Stimulated activated naive B cell treated with anti-CD40 and anti-IgM and Interleukin-4, amounts not matched to agents 10 μg/mL and 1 μg/mL and 100 μg/mL, for 72 hours (primary cell): ENCODE data around the gene ANO9.

Experiments used
- ATAC-seq, 2 donors: fragments of 150-1000 bp; cut with Tn5 transposase; replicated peaks; 2 replicates each; pipeline ENCODE4 v1.10.0; 2021; ENCODE audit warnings: moderate library complexity in 1 of 2
- DNase-seq: peaks from one replicate; pipeline ENCODE4 v3.0.0; 2021
- H3K27ac Mint-ChIP-seq: one replicate; pipeline ENCODE4 v1.8.0; 2022; ENCODE audit warnings: mild to moderate bottlenecking, mixed read lengths
- H3K27me3 Mint-ChIP-seq, 2 donors: one replicate each; pipeline ENCODE4 v1.8.0; 2022; ENCODE audit warnings: mixed read lengths in 2 of 2
- H3K36me3 Mint-ChIP-seq, 2 donors: one replicate each; pipeline ENCODE4 v1.8.0; 2022; ENCODE audit warnings: mixed read lengths in 2 of 2, mild to moderate bottlenecking in 1 of 2
- H3K4me1 Mint-ChIP-seq, 2 donors: one replicate each; pipeline ENCODE4 v1.8.0; 2022; ENCODE audit warnings: mixed read lengths in 2 of 2, mild to moderate bottlenecking in 1 of 2
- H3K4me3 Mint-ChIP-seq, 2 donors: one replicate each; pipeline ENCODE4 v1.8.0; 2022; ENCODE audit warnings: mild to moderate bottlenecking in 2 of 2, mixed read lengths in 2 of 2, moderate library complexity in 1 of 2
- H3K9me3 Mint-ChIP-seq, 2 donors: one replicate each; pipeline ENCODE4 v1.8.0; 2022; ENCODE audit warnings: mixed read lengths in 2 of 2, mild to moderate bottlenecking in 1 of 2

Gene ANO9

GRCh38 chr11:441418-442274 lies at the start of gene ANO9:
TSS of gene ANO9 (minus strand) at chr11:442011. CDS start at chr11:441926, 85 bp downstream.
- ATAC-seq (peak; percentile 90 to 91), DNase-seq (peak; percentile 44)
- peak within 1 kb of the TSS; percentile 67 for H3K27ac Mint-ChIP-seq
- peaks cover 4 to 23% of the 10 kb centered on the region in 2 donors for H3K27me3 Mint-ChIP-seq
- peaks cover 3 to 7% of the 10 kb centered on the region in 2 donors for H3K36me3 Mint-ChIP-seq
- H3K9me3 Mint-ChIP-seq = no peaks in the 10 kb centered on the region
- peaks cover 15 to 18% of the 10 kb centered on the region in 2 donors for H3K4me1 Mint-ChIP-seq
- H3K4me3 Mint-ChIP-seq = peak within 1 kb of the TSS; percentile 75 to 77

DNA sequence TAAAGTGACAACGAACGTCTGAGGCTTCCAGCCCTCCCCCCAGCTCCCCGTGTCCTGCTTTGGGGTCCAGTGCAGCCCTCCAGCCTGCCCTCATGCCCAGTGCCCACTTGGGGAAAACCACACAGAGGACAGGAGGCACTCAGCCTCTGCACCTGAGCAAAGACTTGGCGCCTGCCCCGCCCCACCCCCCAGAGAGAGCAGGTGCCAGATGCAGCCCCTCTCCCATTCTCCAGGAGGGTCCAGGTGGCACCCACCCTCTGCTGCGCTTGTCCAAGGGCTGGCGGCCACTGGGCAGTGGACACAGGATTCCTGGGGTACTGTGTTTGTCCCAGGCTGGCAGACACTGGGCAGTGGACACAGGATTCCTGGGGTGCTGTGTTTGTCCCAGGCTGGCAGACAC lies 49.5 kb upstream of the ANO9 start:
- Mint-ChIP-seq H3K27ac (no peak overlapping the region), H3K4me1 (no peaks in the 10 kb centered on the region), H3K4me3 (no peak overlapping the region), H3K27me3 (no peaks in the 10 kb centered on the region), H3K36me3 (peaks cover 34 to 43% of the 10 kb centered on the region in 2 donors), H3K9me3 (no peaks in the 10 kb centered on the region)
- no peak for ATAC-seq
- no peak for DNase-seq

DNA sequence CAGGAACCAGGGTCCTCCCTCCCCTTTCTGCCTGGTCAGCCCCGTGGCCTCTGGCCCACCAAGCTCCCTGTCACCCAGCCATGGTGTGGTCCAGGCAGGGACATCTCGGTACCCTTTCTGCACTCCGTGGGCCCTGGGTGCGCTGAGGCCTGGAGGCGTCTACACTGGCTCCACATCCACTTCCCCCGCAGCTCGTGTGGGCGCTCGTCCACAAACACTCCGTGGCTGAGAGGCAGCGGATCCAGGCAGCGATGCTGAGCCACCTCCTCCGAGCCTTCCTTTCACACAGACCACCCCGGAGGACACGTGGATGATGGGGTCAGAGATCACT lies 49.1 kb upstream of the ANO9 start:
- no peaks in the 10 kb centered on the region for H3K9me3 Mint-ChIP-seq
- H3K27ac Mint-ChIP-seq = no peak overlapping the region

DNA sequence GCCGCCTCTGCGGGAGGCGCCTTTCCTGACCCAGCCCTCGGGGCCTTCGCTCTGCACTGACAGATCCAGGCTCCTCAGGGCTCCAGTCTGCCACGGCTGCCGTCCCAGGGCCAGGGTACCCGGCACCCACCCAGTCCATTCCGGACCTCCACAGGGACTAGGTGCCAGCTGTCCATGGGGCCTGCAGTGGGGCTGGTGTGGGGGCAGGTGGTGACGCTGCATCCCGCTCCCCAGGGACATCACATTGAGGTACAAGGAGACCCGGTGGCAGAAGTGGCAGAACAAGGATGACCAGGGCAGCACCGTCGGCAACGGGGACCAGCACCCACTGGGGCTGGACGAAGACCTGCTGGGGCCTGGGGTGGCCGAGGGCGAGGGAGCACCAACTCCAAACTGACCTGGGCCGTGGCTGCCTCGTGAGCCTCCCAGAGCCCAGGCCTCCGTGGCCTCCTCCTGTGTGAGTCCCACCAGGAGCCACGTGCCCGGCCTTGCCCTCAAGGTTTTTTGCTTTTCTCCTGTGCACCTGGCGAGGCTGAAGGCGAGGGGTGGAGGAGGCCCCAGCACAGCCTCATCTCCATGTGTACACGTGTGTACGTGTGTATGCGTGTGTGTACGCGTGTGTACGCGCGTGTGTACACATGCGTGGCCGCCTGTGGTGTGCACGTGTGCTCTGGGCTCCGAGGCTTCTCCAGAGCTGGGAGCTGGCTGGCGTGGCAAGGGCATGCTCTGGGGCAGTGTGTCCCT lies 48.5 kb upstream of the ANO9 start:
- peaks cover 31 to 36% of the 10 kb centered on the region in 2 donors for H3K36me3 Mint-ChIP-seq
- no peak for DNase-seq
- no peaks in the 10 kb centered on the region for H3K27me3 Mint-ChIP-seq

More for the DNA sequence above, 49.1 kb upstream of the ANO9 start:
- H3K4me3 Mint-ChIP-seq = no peak overlapping the region
- DNase-seq (no peak), ATAC-seq (no peak)
- peaks cover 32 to 39% of the 10 kb centered on the region in 2 donors for H3K36me3 Mint-ChIP-seq
- H3K4me1 Mint-ChIP-seq = no peaks in the 10 kb centered on the region
- no peaks in the 10 kb centered on the region for H3K27me3 Mint-ChIP-seq

DNA sequence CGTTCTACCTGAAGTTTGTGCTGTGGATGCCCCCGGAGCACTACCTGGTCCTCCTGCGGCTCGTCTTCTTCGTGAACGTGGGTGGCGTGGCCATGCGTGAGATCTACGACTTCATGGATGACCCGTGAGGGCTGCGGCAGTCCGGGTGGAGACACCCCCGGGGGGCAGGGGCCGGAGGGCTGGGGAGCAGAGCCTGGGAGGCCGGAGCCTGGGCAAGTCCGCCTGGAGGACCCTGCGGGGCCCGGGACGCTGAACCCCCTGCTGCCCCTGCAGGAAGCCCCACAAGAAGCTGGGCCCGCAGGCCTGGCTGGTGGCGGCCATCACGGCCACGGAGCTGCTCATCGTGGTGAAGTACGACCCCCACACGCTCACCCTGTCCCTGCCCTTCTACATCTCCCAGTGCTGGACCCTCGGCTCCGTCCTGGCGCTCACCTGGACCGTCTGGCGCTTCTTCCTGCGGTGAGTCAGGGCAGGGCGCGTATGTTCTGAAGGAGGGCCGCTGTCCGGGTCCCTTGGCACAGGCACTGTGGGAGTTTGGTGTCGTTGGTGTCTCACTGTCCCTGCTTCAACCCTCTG lies 47.9 kb upstream of the ANO9 start:
- Mint-ChIP-seq H3K4me3 (no peak overlapping the region), H3K36me3 (peaks cover 25 to 30% of the 10 kb centered on the region in 2 donors), H3K4me1 (no peaks in the 10 kb centered on the region)

More for the DNA sequence above, 48.5 kb upstream of the ANO9 start:
- no peak overlapping the region for H3K4me3 Mint-ChIP-seq
- no peak overlapping the region for H3K27ac Mint-ChIP-seq
- H3K4me1 Mint-ChIP-seq = no peaks in the 10 kb centered on the region
- H3K9me3 Mint-ChIP-seq = no peaks in the 10 kb centered on the region
- no peak for ATAC-seq

DNA sequence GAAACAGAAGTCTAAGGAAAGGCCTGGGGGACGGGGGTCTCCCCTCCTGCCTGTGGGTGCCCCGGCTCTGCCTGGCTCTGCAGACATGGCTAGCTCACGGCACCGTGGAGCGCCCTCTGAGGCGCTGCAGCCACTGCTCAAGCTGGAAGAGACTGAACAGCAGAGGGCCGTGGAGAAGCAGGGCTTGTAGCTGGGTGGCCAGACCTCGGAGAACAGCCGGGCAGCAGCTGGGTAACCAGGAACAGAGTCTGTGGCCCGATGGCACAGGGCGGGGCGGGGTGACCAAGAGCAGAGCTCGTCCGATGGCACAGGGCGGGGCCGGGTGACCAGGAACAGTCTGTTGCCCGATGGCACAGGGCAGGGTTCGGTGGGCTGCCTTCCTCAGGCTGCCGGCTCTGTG lies 47.2 kb upstream of the ANO9 start:
- Mint-ChIP-seq H3K4me3 (no peak overlapping the region), H3K27ac (no peak overlapping the region), H3K9me3 (no peaks in the 10 kb centered on the region), H3K27me3 (no peaks in the 10 kb centered on the region), H3K4me1 (no peaks in the 10 kb centered on the region), H3K36me3 (peaks cover 27% of the 10 kb centered on the region in 2 donors)
- no peak for ATAC-seq
- no peak for DNase-seq

More for the DNA sequence above, 47.9 kb upstream of the ANO9 start:
- H3K9me3 Mint-ChIP-seq = no peaks in the 10 kb centered on the region
- no peak for DNase-seq
- no peak overlapping the region for H3K27ac Mint-ChIP-seq
- ATAC-seq = no peak
- no peaks in the 10 kb centered on the region for H3K27me3 Mint-ChIP-seq

- H3K27ac Mint-ChIP-seq = no peak overlapping the region
- H3K27me3 Mint-ChIP-seq = no peaks in the 10 kb centered on the region
- H3K9me3 Mint-ChIP-seq = no peaks in the 10 kb centered on the region
- H3K4me3 Mint-ChIP-seq = no peak overlapping the region
- ATAC-seq (no peak), DNase-seq (no peak)
- H3K4me1 Mint-ChIP-seq = no peaks in the 10 kb centered on the region
- peaks cover 27% of the 10 kb centered on the region in 2 donors for H3K36me3 Mint-ChIP-seq
These were observed 46.8 kb upstream of the ANO9 start for GRCh38 chr11:488579-488978.

DNA sequence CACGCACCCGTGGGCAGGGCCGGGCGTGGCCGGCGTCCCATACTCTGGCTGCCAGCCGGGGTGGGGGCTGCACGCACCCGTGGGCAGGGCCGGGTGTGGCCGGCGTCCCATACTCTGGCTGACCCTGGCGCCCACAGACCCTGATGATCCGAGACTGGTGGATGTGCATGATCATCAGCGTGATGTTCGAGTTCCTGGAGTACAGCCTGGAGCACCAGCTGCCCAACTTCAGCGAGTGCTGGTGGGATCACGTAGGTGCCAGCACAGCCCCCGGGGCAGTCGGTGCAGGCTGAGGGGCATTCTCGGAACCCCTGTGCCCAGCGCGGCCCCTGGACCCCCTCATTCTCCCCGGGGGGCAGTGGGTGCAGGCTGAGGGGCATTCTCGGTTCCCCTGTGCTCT lies 46.3 kb upstream of the ANO9 start:
- Mint-ChIP-seq H3K9me3 (no peaks in the 10 kb centered on the region), H3K36me3 (peaks cover 26% of the 10 kb centered on the region in 2 donors), H3K27me3 (no peaks in the 10 kb centered on the region), H3K4me3 (no peak overlapping the region), H3K4me1 (no peaks in the 10 kb centered on the region), H3K27ac (no peak overlapping the region)
- ATAC-seq = no peak
- no peak for DNase-seq

GRCh38 chr11:487571-488021 lies 45.8 kb upstream of the ANO9 start:
- Mint-ChIP-seq H3K4me1 (no peaks in the 10 kb centered on the region), H3K27ac (no peak overlapping the region), H3K4me3 (no peak overlapping the region), H3K36me3 (peaks cover 22 to 23% of the 10 kb centered on the region in 2 donors), H3K9me3 (no peaks in the 10 kb centered on the region), H3K27me3 (no peaks in the 10 kb centered on the region)
- no peak for ATAC-seq
- no peak for DNase-seq

DNA sequence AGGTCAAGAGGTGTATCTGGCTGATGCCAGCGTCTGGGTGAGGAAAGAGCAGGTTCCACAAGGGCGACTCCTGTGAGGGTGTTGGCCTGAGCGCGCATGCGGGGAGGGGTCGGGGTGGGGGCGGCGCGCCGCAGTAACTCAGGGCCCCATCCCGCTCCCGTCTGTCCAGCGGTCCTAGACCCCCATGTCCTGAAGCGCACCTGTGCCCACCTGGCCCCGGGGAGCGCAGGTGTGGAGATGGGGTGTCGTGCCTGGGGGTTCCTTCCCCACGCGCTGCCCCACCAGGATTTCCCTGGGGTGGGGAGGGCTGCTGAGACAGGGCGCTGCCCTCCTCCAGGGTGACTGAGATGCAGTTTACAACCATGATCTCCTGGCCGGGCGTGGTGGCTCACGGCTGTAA lies 44.4 kb upstream of the ANO9 start:
- H3K4me3 Mint-ChIP-seq = no peak overlapping the region
- no peaks in the 10 kb centered on the region for H3K27me3 Mint-ChIP-seq
- ATAC-seq (no peak), DNase-seq (no peak)
- H3K9me3 Mint-ChIP-seq = no peaks in the 10 kb centered on the region
- H3K27ac Mint-ChIP-seq = no peak overlapping the region
- peaks cover 14 to 18% of the 10 kb centered on the region in 2 donors for H3K36me3 Mint-ChIP-seq
- H3K4me1 Mint-ChIP-seq = no peaks in the 10 kb centered on the region

DNA sequence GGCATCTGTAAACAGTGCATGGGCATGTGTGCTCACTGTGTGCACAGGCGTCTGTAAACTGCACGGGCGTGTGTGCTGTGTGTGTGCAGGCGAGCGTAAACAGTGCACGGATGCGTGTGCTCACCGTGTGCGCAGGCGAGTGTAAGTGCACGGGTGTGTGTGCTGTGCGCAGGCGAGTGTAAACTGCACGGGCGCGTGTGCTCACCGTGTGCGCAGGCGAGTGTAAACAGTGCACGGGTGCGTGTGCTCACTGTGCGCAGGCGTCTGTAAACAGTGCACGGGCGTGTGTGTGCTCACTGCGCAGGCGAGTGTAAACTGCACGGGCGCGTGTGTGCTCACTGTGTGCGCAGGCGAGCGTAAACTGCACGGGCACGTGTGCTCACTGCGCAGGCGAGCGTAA lies 42.8 kb upstream of the ANO9 start:
- DNase-seq = no peak
- no peaks in the 10 kb centered on the region for H3K9me3 Mint-ChIP-seq
- H3K4me3 Mint-ChIP-seq = no peak overlapping the region
- no peaks in the 10 kb centered on the region for H3K27me3 Mint-ChIP-seq
- H3K4me1 Mint-ChIP-seq = no peaks in the 10 kb centered on the region
- ATAC-seq = no peak
- no peak overlapping the region for H3K27ac Mint-ChIP-seq
- peaks cover 8 to 16% of the 10 kb centered on the region in 2 donors for H3K36me3 Mint-ChIP-seq

GRCh38 chr11:479311-479710 lies 37.5 kb upstream of the ANO9 start:
- Mint-ChIP-seq H3K9me3 (no peaks in the 10 kb centered on the region), H3K36me3 (peaks cover 2 to 7% of the 10 kb centered on the region in 2 donors), H3K4me3 (no peak overlapping the region), H3K27me3 (no peaks in the 10 kb centered on the region), H3K4me1 (no peaks in the 10 kb centered on the region), H3K27ac (peak overlapping the region; percentile 56)
- ATAC-seq (no peak), DNase-seq (no peak)

DNA sequence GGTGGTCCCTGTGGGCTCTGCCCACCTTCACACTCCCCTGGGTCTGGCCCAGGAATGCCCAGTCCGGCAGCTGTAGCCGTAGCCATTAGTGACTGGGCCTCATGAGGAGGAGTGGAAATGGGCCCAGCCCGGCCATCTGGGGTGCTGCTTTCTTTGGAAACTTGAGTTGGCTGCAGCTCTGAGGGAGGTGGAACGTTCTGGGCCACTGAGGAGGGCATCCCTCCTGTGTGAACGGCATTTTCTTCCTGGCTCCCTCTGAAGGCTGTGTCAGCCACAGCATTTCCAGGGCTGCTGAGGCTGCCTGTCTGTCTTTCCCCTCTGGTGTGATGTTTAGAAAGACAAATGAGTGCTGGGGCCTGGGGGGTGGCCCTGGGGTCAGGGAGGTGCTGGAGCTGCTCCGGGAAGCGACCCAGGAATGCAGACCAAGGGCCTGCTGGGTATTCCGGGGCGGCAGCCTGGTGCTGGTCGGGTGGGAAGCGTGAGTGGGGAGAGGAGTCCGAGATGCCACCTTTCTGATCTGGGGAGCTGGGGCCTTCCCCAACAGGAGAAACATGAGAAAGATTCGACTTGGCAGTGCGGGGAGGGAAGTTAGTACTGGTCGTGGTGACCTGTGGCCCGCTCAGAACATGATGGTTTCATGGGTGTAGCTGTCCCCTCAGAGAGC lies 35.4 kb upstream of the ANO9 start:
- DNase-seq (no peak), ATAC-seq (no peak)
- Mint-ChIP-seq H3K27ac (no peak overlapping the region), H3K4me3 (no peak overlapping the region), H3K4me1 (no peaks in the 10 kb centered on the region), H3K9me3 (no peaks in the 10 kb centered on the region), H3K27me3 (no peaks in the 10 kb centered on the region), H3K36me3 (peaks cover 4 to 11% of the 10 kb centered on the region in 2 donors)

DNA sequence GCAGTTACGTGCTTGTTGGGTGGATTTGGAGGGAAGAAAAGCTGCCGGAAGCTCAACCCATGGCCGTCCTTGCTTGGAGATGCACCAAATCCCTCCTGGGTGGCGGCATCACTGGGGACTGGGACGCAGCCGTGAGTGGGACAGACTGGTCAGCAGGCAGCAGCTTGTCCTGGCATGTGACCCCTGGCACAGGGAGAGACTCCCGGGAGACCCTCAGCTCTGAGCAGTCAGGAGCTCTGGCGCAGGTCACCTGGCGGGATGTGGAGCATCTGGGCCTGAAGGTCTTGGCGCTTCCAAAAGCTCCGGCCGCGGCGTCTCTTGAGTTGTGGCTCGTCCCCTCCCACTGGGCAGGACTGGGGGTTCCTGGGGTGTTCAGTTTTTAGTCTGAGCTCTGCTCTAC lies 34.6 kb upstream of the ANO9 start:
- ATAC-seq (no peak), DNase-seq (no peak)
- no peak overlapping the region for H3K27ac Mint-ChIP-seq
- no peak overlapping the region for H3K4me3 Mint-ChIP-seq
- no peaks in the 10 kb centered on the region for H3K4me1 Mint-ChIP-seq
- H3K36me3 Mint-ChIP-seq = peaks cover 4 to 9% of the 10 kb centered on the region in 2 donors
- H3K27me3 Mint-ChIP-seq = no peaks in the 10 kb centered on the region
- H3K9me3 Mint-ChIP-seq = no peaks in the 10 kb centered on the region
